HG02884 (cell line): ENCODE results near the gene RBM7.

Experiments
- ATAC-seq: cut with Tn5 transposase; IDR thresholded peaks from one replicate; pipeline ENCODE4 v1.9.1; 2021; ENCODE audit warnings: mild to moderate bottlenecking, moderate library complexity; ENCODE audit not compliant: unreplicated experiment

Gene RBM7

GRCh38 chr11:114447444-114447843 lies 47.0 kb downstream of the RBM7 start:
- no peak for ATAC-seq

- ATAC-seq: no peak
Measured at GRCh38 chr11:114447892-114448291, 47.4 kb downstream of the RBM7 start.

- no peak for ATAC-seq
Measured at GRCh38 chr11:114448749-114449482, 48.5 kb downstream of the RBM7 start.

- ATAC-seq: no peak
Measured at GRCh38 chr11:114449845-114450244, 49.4 kb downstream of the RBM7 start.

GRCh38 chr11:114452399-114452798 lies 51.9 kb downstream of the RBM7 start:
- ATAC-seq: no peak
